HG03103 (cell line): Measurements from ENCODE around the gene AFDN.
"Not testable (repeated sequence)": the region's sequence is repeated elsewhere in the genome, so short reads cannot be mapped to it uniquely, and the experiment has no call there.

Source experiments
- ATAC-seq: cut with Tn5 transposase; IDR thresholded peaks from one replicate; pipeline ENCODE4 v1.9.1; 2021; ENCODE audit warnings: low read depth; ENCODE audit not compliant: unreplicated experiment

AFDN gene

DNA sequence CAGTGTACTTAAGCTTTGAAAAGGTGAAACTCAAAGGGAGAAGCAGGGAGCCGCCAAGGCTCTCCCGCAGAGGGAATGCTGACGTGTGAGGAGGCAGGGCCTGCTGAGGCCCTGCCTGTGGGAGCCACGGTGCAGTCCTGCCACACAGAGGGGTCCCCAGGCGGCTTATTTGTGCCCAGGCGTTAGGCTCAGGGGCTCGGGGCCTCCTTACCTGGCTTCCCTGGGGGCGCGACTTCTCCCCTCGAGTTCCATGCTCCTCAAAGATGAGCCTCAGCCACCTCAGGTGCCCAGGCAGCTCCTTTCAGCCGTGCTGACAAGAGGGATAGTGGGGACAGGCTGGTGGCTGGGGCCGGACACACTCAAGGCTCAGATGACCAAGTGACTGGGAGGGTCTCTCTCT, 168.6 kb downstream of the AFDN start:
- ATAC-seq, result no peak

DNA sequence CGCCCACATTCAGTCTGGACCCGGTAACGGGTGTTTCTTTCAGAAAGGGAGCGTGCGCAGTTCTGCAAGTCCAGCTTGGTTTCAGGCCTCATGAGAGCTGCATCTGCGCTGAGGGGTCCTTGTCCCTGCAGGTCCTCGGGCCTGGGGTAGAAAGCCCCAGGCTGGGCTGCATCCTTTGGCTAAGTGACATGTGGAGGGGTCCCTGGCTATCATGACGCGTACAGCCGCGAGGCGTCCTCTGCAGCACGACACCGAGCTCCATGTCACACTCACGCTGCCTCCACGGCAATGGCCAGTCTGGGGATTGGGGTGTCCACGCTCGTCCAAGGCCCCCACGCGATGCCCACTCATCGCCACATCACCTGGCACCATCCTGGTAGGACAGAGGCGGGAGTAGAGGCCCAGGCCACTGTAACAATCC, 169.0 kb downstream of the AFDN start:
- no peak for ATAC-seq

DNA sequence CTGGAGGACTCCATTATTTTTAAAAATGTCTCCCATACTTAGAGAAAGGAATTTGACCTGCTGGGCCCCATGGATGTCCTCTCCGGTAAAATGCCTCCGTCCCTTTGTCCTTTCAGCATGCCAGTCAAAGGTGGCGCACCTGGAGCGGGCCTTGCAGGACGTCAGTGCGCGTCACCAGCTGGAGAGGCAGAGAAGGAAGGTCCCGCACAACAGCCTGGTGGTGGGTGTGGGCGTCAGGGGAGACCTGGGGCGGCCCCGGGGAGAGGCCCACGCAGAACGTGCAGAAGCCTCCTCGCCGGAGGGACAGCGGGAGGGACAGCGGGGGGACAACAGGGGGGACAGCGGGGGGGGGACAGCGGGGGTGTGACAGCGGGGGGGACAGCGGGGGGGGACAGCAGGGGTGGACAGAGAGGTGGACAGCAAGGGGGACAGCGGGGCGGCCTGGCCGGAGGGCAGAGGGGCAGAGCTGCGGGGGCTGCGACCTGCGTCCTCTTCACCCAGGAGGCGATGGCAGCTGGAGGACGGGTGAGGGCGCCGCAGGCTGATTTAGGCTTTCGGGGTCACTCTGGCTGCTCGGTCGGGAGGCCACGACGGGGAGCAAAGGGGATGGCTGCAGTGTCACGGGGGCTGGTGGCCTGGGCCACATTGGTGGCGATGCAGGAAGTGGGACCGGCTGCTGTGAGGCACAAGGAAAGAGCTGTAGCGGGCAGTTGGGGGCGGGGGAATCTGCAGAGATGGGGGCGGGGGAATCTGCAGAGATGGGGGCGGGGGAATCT, 169.9 kb downstream of the AFDN start:
- no peak for ATAC-seq

DNA sequence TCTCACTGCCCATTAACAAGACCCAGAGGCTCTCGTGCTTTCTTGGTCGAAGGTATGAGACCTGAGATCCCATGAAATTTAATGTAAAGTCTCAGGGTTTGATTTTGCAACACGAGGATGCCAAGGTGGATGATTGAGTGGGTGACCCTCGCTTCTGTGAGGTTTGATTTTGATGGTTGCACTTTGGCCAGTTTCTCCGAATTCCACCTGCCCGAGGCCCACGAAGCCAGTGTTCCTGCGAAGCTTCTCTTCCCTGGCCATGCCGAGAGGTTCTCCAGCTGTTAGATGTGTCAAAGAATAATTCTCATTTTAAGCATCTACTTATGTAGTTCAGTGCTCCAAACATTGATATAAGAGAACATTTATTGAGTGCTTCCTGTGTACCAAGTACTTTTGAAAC, 170.9 kb downstream of the AFDN start, which contains the start of gene KIF25:
Gene KIF25 (plus strand): TSS at position 30 of the 400 bp plus-strand sequence. CDS start 31,915 bp downstream, outside the sequence.
- no peak for ATAC-seq

DNA sequence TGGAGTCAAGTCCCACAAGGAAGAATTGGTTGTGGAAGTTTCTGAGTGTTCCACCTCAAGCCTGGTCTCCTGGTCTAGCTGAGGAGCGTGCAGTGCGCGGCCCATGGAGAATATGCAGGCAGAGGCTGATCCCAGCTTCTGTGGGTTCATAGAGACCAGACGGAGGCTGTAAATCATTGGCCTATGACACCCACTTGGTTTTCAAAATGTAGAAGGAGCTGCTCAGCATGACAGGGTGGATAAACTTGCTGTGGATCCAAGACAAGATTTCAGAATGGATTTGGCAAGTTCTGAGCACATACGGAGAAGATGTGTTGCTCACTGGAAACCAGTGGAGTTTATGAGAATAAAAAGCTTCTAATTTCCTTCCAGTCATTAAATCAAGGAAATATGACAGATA, 171.5 kb downstream of the AFDN start:
- ATAC-seq, result no peak

DNA sequence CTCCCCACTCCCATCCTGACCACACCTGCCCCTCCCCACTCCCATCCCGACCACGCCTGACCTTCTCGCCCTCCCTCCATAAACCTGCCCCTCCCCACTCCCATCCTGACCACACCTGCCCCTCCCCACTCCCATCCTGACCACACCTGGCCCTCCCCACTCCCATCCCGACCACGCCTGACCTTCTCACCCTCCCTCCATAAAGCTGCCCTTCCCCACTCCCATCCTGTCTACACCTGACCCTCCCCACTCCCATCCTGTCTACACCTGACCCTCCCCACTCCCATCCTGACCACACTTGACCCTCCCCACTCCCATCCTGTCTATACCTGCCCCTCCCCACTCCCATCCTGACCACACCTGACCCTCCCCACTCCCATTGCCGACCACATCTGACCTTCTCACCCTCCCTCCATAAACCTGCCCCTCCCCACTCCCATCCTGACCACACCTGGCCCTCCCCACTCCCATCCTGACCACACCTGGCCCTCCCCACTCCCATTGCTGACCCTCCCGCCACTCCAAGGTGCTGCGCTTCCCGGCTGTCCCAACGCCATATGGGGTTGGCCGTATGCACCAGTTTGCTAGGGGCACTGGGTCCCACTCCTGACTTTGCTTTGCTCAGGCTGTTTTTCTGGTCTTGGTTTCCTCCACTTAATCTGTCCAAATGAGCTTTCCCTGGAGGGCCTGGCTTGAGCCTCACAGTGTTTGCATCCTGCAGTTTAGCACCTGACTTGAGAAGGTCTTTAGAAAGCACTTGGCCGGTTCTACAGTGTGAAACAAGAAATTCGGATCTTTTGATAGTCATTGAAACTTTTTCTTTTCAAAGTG, 173.7 kb downstream of the AFDN start:
- no peak for ATAC-seq

DNA sequence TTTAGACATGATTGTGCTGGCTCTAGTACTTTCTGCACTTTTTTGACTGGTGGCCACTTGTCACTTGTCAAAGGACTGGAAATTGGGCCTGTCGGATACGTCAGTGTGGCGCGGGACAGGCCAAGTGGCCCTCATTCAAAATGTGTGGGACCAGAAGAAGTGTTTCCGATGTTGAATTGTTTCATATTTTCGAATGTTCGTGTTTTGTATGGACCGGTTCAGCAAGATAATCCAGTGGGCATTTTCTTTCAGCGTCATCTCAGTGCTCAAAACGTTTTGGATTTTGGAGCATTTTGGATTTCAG, 174.3 kb downstream of the AFDN start:
- no peak for ATAC-seq

DNA sequence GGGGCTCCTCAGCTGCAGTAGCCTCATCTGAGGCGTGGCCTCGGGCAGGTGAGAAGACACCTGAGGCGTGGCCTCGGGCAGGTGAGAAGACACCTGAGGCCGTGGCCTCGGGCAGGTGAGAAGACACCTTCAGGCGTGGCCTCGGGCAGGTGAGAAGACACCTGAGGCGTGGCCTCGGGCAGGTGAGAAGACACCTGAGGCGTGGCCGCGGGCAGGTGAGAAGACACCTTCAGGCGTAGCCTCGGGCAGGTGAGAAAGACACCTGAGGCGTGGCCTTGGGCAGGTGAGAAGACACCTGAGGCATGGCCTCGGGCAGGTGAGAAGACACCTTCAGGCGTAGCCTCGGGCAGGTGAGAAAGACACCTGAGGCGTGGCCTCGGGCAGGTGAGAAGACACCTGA, 174.8 kb downstream of the AFDN start:
- not testable (repeated sequence) for ATAC-seq

DNA sequence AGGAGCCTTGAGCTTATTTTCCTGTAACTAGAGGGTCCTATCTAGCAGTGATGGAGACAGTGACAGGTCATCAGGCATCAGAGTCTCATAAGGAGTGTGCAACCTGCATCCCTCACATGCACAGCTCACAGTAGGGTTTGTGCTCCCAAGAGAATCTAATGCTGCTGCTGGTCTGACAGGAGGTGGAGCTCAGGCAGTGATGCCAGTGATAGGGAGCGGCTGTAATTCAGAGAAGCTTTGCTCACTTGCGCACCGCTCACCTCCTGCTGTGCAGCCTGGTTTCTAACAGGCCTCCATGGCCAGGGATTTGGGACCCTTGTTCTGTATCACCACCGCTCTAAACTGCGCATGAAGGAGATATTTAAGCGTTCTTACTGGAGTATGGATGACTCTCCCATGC, 176.1 kb downstream of the AFDN start:
- no peak for ATAC-seq

DNA sequence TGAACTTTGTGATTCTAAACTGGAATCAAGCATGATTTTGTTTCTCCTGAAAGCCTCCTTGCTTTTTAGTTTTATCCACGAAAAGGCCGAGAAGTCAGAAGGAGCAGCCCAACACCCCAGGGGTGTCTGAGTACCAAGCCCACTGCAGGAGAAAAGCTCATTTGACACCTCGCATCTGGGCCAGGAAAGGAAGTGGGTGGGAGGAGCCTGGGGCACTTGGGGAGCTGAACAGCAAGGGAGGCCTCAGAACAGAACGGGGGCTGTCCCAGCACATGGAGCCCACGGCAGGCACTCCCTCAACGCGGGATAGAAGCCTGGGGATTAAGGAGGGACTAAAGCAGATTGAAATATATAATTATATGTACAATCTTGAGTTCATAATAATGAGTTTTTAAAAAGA, 177.3 kb downstream of the AFDN start:
- no peak for ATAC-seq

DNA sequence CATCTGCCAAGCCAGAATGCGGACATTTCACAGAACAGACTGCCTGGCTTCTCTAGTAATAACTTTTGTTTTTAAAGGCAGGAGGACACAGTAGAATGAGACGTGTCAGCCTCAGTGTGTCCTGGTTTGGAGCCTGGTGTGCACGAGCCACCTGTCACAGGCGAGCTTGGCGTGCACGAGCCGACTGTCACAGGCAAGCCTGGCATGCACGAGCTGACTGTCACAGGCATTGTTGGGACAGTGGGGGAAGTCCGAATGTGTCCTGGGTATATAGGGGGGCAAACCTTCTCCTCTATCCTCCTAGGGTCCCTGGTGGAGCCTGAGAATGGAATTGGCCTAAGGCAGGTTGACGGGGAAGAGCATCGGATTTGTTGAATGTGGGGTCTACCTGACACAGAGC, 178.2 kb downstream of the AFDN start:
- no peak for ATAC-seq

DNA sequence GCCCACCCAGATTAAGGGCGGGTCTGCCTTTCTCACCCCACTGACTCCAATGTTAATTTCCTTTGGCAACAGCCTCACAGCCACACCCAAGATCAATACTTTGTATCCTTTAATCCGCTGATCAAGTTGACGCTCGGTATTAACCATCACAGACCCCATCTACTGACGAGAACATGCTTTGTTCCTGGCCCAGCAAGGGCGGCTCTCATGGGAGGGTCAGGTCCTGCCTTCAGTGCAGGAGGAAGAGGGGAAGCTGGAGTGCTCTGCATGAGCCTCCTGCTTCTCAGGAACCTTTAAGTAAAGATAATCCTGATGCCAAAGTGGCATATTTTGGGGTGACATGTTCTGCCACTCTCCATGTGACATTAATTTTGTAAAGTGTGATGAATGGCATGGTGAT, 179.1 kb downstream of the AFDN start:
- ATAC-seq, result no peak

DNA sequence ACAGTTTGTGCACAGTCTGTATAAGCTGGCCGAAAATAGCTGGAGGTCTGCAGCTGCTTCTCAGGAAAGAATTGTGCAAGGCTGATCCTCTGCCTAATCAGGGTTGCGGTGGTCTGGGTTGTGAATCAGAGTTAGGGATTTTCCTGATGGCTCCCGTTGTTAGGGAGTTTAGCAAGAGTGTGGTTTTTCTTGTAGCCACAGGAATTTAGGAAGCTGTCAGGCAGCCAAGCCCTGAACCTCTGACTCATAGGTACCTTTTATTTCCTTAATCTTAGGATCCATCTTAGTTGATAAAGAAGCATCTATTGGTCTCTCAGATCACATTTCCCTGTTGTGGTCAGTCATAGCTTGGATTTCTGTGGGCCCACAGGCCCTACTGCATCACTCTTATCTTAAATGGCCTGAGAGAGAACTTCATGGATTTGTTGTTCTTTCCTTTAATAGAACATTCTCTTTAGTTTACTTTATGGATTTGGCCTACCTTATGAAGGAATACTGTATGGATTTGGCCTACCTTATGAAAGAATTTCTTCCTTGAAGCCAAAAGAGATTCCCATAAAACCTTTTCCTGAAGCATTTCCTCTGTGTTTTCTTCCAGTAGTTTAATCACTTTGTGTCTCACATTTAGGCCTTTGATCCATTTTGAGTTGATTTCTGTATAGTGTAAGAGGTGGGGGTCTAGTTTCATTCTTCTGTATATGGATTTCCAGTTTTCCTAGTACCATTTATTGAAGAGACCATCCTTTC, 181.1 kb downstream of the AFDN start:
- ATAC-seq, result no peak

DNA sequence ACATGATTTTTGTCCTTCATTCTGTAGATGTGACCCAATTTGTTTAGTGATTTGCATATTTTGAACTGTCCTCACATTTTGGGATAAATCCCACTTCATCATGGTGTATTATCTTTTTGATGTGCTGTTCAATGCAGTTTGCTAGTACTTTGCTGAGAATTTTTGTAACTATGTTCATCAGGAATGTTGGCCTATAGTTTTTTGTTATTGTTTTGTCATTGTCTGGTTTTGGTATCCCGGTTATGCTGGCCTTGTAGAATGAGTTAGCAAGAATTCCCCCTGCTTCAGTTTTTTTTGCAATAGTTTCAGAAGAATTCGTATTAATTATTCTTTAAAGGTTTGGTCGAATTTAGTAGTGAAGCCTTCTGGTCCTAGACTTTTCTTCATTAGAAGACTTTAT, 182.6 kb downstream of the AFDN start:
- ATAC-seq, result no peak

DNA sequence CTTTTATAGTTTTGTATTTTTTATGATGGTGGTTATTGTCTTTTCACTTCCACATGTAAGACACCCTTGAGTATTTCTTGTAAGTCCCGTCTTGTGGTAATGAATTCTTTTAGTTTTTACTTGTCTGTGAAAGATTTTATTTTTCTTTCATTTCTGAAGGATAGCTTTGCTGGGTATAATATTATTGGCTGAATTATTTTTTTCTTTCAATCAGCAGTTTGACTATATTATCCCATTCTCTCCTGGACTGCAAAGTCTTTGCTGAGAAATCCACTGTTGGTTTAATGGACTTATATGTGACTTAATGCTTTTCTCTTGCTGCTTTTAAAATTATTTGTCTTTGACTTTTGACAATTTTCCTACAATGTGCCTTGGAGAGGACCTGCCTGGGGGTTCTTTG, 184.6 kb downstream of the AFDN start:
- no peak for ATAC-seq

DNA sequence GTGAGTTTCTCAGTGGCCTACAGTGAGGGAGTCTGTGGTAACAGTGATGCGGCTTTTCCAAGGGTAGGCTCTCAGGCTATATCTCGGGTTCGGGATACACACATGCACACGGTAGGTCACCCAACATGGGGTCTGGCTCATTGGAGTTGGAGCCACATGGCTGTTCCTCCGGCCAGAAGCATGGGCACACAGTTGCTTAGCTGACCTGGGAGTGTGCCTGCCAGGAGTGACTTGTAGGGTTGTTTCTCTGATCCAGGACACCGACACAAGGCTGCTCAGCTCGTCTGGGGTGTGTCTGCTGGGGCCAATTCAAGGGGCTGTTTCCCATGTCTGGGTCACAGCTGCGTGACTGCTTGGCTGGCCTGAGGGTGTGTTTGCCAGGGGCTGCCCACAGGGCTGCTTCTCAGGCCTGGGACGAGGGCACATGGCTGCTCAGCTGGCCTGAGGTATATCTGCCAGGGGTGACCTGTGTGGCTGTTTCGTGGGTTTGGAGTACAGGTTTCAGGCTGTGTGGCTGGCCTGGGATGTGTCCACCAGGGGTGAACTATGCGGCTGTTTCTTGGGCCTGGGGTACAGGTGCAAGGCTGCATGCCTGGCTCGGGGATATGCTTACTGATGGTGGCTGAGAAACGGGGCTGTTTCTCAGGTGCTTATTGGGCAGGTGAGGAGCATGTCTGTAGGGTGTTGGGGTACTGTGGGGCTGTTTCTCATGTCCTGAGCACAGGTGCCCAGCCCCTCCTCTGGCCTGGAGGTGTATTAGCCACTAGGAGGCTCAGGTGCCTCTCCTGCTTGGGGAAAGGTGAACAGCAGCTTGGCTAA, 185.9 kb downstream of the AFDN start:
- ATAC-seq, result no peak

DNA sequence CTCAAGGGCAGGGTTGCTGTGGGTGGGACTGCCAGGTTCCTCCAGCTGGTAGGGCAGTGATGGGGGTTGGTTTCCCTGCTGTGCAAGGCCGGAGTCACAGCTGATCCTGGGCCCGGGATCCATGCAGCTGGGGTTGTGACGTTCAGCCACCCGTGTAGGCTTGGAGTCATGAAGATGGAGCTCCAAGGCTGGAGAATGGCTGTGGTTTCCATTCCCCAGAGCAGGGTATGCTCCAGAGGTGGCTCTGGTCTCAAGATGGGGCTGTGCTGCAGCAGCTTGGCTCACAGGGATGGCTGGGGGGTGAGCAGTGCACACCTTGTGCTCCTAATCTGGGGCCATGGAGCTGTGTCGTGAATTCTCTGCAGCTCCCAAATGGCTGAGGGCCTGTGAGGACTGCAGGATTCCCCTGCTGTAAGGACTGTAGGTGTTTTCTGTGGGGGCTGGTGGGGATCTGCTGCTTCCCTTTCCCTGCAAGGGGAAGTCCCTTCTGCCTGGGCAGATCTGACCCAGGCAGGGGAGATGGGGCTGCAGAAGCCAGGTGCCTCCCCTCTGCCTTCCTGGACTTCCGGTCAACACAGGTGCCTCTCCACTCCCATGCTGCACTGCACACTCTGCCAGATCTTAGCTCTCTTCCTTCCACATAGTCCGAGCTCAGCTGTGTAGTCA, 186.7 kb downstream of the AFDN start:
- no peak for ATAC-seq

DNA sequence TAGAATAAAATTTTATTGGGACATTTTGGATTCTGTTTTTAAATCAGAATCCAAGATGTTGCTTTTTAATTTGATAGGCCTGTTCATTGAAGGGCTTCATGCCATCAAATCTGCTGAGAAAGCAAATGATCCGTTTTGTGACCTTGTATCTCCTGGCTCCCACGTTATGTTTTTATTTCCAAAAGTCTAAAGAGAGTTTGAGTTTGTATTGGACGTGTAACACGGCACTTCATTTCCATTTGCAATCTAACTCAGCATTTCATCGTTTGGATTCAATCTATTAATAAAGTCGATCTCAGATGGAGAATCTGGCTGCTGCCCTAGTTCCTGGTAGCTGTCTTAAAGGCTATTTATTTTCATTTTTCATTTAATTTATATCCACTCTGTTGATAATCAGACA, 187.7 kb downstream of the AFDN start:
- ATAC-seq, result no peak

DNA sequence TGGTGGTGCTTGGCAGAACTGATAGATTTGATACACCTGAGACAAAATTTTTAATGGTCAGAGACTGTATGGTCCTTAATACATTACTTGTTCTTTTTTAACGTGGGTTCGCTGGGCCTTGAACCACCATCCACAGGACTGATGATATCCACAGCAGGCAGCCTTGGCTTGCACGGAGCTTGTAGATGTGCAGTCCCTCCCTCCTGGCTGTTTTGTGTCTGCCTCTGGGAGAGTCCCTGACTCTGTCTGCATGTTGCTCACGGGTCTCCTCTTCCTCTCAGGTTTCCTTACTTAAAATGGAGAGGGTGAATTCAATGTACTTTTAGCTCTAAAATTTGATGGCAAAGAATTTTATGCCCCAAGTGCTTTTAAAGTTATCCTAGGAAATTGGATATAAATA, 188.3 kb downstream of the AFDN start:
- ATAC-seq, result no peak
